ENCODE results near the gene KLHL29. TPM values are rescaled to one million over a fixed set of nuclear protein-coding genes. Genes with fewer than 3 reads are reported as not detected.

The KLHL29 gene
- total RNA-seq, 1 donor from 2014 or later, result 17.5 TPM

- H3K36me3 Mint-ChIP-seq (ENCODE audit: low read depth, unreplicated experiment), result no peaks in the 10 kb centered on the region
- no peak for DNase-seq (ENCODE audit: low spot score)
- no peak overlapping the region for H3K27ac Mint-ChIP-seq (ENCODE audit: unreplicated experiment)
- H3K4me3 Mint-ChIP-seq (ENCODE audit: unreplicated experiment), result no peak overlapping the region
- peaks cover 9% of the 10 kb centered on the region for H3K27me3 Mint-ChIP-seq (ENCODE audit: unreplicated experiment)
- no peak for TF ChIP-seq CTCF (IDR thresholded peaks at IDR 0.05; ENCODE audit: unreplicated experiment)
- H3K4me1 Mint-ChIP-seq (ENCODE audit: unreplicated experiment), result no peaks in the 10 kb centered on the region
- H3K9me3 Mint-ChIP-seq (ENCODE audit: unreplicated experiment), result no peaks in the 10 kb centered on the region
These were observed 40.9 kb downstream of the KLHL29 start for GRCh38 chr2:23425885-23426262.

- no peaks in the 10 kb centered on the region for H3K36me3 Mint-ChIP-seq (ENCODE audit: low read depth, unreplicated experiment)
- TF ChIP-seq CTCF (IDR thresholded peaks at IDR 0.05; ENCODE audit: unreplicated experiment), result no peak
- H3K4me1 Mint-ChIP-seq (ENCODE audit: unreplicated experiment), result no peaks in the 10 kb centered on the region
- DNase-seq (ENCODE audit: low spot score), result no peak
- no peaks in the 10 kb centered on the region for H3K9me3 Mint-ChIP-seq (ENCODE audit: unreplicated experiment)
- peaks cover 9% of the 10 kb centered on the region for H3K27me3 Mint-ChIP-seq (ENCODE audit: unreplicated experiment)
- no peak overlapping the region for H3K27ac Mint-ChIP-seq (ENCODE audit: unreplicated experiment)
- H3K4me3 Mint-ChIP-seq (ENCODE audit: unreplicated experiment), result no peak overlapping the region
These were observed 41.4 kb downstream of the KLHL29 start for GRCh38 chr2:23426263-23426905.

GRCh38 chr2:23427350-23427749 is 42.4 kb downstream of the KLHL29 start:
- Mint-ChIP-seq H3K36me3 (ENCODE audit: low read depth, unreplicated experiment) (no peaks in the 10 kb centered on the region), H3K4me3 (ENCODE audit: unreplicated experiment) (no peak overlapping the region), H3K9me3 (ENCODE audit: unreplicated experiment) (no peaks in the 10 kb centered on the region), H3K27me3 (ENCODE audit: unreplicated experiment) (peaks cover 9% of the 10 kb centered on the region), H3K27ac (ENCODE audit: unreplicated experiment) (peak overlapping the region; percentile 44), H3K4me1 (ENCODE audit: unreplicated experiment) (no peaks in the 10 kb centered on the region)
- DNase-seq (ENCODE audit: low spot score), result no peak
- TF ChIP-seq CTCF (IDR thresholded peaks at IDR 0.05; ENCODE audit: unreplicated experiment), result no peak

GRCh38 chr2:23427976-23428375 is 43.0 kb downstream of the KLHL29 start:
- Mint-ChIP-seq H3K9me3 (ENCODE audit: unreplicated experiment) (no peaks in the 10 kb centered on the region), H3K4me3 (ENCODE audit: unreplicated experiment) (no peak overlapping the region), H3K4me1 (ENCODE audit: unreplicated experiment) (peaks cover 4% of the 10 kb centered on the region), H3K27me3 (ENCODE audit: unreplicated experiment) (peaks cover 9% of the 10 kb centered on the region), H3K27ac (ENCODE audit: unreplicated experiment) (no peak overlapping the region), H3K36me3 (ENCODE audit: low read depth, unreplicated experiment) (no peaks in the 10 kb centered on the region)
- TF ChIP-seq CTCF (IDR thresholded peaks at IDR 0.05; ENCODE audit: unreplicated experiment), result no peak
- no peak for DNase-seq (ENCODE audit: low spot score)

- Mint-ChIP-seq H3K4me3 (ENCODE audit: unreplicated experiment) (no peak overlapping the region), H3K27me3 (ENCODE audit: unreplicated experiment) (peaks cover 7% of the 10 kb centered on the region), H3K9me3 (ENCODE audit: unreplicated experiment) (no peaks in the 10 kb centered on the region), H3K4me1 (ENCODE audit: unreplicated experiment) (peaks cover 4% of the 10 kb centered on the region), H3K27ac (ENCODE audit: unreplicated experiment) (no peak overlapping the region), H3K36me3 (ENCODE audit: low read depth, unreplicated experiment) (no peaks in the 10 kb centered on the region)
- no peak for DNase-seq (ENCODE audit: low spot score)
- TF ChIP-seq CTCF (IDR thresholded peaks at IDR 0.05; ENCODE audit: unreplicated experiment), result no peak
These were observed 44.1 kb downstream of the KLHL29 start for GRCh38 chr2:23429036-23429435.

Measured in endothelial cell (in vitro differentiated cells).